NCI-H2196 treated with DMSO at 0.1 percent for 48 hours (cell line): ENCODE measurements around the gene LAMA5.

Source experiments
- DNase-seq: peaks from one replicate; lab custom pipeline; 2025; ENCODE audit not compliant: unreplicated experiment; lab: John Stamatoyannopoulos, UW

Gene LAMA5

GRCh38 chr20:62267543-62267942 lies 99.6 kb downstream of the LAMA5 start:
- no peak for DNase-seq

GRCh38 chr20:62266851-62267250 lies 100.3 kb downstream of the LAMA5 start:
- DNase-seq, result no peak

DNA sequence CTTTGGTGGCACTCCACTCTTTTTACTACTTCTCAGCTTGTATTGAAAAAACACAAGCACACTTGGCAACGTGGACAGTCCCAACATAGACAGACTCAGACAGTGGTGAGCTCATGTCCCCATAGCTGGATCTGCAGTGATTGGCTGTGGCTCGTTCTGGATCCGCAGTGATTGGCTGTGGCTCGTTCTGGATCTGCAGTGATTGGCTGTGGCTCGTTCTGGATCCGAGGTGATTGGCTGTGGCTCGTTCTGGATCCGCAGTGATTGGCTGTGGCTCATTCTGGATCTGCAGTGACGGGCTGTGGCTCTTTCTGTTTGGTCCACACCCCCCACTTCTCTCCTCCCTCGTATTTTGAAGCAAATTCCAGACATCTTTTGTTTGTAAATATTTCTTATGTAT lies 100.8 kb downstream of the LAMA5 start:
- no peak for DNase-seq

DNA sequence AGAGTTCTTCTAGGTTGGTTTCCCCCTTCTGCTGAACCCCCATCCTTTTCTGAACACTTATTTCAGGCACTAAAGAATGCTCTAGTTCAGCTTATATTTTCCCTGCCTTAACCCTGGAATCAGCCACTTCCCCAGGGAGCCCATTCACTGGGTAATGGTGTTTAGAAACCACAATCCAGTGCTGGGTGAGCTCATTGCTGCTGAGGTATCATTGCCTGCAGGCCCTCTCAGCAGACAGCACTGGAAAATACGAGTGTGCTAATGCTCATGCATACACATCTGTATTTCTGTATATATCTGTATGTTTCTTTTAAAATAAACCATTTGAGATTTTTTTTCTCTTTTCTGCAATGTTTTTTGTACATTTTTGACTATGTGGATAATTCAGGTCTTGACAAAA lies 101.7 kb downstream of the LAMA5 start:
- DNase-seq, result no peak

- DNase-seq, result no peak
These were observed 103.7 kb downstream of the LAMA5 start for GRCh38 chr20:62263396-62263795.

DNA sequence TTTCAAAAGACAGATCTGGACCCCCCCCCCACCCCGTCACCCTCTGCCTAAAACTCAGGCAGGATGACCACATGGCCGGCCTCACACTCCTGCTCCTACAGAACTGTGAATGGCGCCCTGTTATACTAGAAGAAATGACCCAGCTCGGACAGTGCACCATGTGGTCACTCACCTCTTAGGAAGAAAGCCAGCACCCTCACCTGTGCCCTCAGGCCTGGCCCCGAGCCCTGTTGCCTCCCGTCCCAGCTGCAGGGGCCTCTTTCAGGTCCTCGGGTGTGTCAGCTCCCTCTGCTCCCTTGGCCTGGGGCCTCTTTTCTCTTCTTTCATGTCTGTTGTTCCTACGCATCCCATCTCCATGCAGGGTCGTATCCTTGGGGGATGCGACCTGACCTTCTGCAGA lies 105.0 kb downstream of the LAMA5 start:
- DNase-seq, result no peak

DNA sequence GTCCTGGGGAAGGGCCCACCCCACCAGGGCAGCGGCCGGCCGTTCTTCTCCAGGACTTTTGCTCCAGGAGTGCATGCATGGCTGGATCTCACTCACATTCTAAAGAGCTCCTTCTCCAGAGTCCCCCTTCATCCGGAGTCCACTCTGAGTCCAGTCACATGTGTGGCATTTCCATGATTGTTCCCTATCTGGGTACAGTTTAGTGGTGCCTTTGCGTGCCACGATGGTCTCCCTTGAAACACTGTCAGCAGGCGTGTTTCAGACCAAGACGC lies 107.9 kb downstream of the LAMA5 start:
- DNase-seq, result no peak
